H1 (cell line): ENCODE results near the gene PARD3. TPM values are rescaled to one million over a fixed set of nuclear protein-coding genes. Genes with fewer than 3 reads are reported as not detected.

Source experiments
- ATF2 ChIP-seq: IDR thresholded peaks from 2 replicates; pipeline ENCODE4 v1.6.1; 2012; ENCODE audit warnings: low read length, inconsistent platforms
- CHD1 ChIP-seq: IDR thresholded peaks from 2 replicates; pipeline ENCODE4 v1.6.1; 2012; ENCODE audit warnings: low read depth, low read length, improper control_type of control experiment
- GABPA ChIP-seq: IDR thresholded peaks from 2 replicates; pipeline ENCODE4 v1.6.1; 2011; ENCODE audit warnings: mild to moderate bottlenecking, low read length, moderate library complexity, borderline replicate concordance; ENCODE audit not compliant: insufficient read depth
- NRF1 ChIP-seq: IDR thresholded peaks from 2 replicates; pipeline ENCODE4 v1.6.1; 2011; ENCODE audit warnings: mild to moderate bottlenecking, low read depth, low read length, improper control_type of control experiment
- TAF7 ChIP-seq: optimal IDR thresholded peaks from 2 replicates; pipeline ENCODE3; 2011; ENCODE audit warnings: low read depth, mild to moderate bottlenecking, inconsistent platforms, low read length, moderate library complexity, borderline replicate concordance
- TCF12 ChIP-seq: IDR thresholded peaks from 2 replicates; pipeline ENCODE4 v1.6.1; 2011; ENCODE audit warnings: low read depth, mild to moderate bottlenecking, low read length
- polyA plus RNA-seq, 7 experiments: library from polyadenylated mRNA; depleted of rRNA in 3 of 7; stranded (reverse) in 5 of 7; unstranded in 2 of 7; fragments of >200 nt in 5 of 7; fragments of 200-250 nt in 2 of 7; gene quantifications; 1 replicate in 5 of 7; 2 replicates in 1 of 7; 4 replicates in 1 of 7; pipeline versions ENCODE4 v1.2.1 to v1.2.3, GENCODE V29; 2011 to 2013; ENCODE audit warnings: missing spikeins in 2 of 7, mixed read lengths in 2 of 7
- total RNA-seq: library from RNA; stranded (reverse); fragmentation: NEBNext Ultra II Directional; extraction: Animal tissue kit (Norgen Biotek cat#: 25700); gene quantifications from 2 replicates; pipeline ENCODE4 v1.2.1, GENCODE V29; 2021

Gene PARD3
- total and polyA plus RNA-seq, 2 of the 8 experiments (the other 6 are each of a cell fraction or from before 2014, with no cell fraction given): 19.7 to 49.1 TPM

DNA sequence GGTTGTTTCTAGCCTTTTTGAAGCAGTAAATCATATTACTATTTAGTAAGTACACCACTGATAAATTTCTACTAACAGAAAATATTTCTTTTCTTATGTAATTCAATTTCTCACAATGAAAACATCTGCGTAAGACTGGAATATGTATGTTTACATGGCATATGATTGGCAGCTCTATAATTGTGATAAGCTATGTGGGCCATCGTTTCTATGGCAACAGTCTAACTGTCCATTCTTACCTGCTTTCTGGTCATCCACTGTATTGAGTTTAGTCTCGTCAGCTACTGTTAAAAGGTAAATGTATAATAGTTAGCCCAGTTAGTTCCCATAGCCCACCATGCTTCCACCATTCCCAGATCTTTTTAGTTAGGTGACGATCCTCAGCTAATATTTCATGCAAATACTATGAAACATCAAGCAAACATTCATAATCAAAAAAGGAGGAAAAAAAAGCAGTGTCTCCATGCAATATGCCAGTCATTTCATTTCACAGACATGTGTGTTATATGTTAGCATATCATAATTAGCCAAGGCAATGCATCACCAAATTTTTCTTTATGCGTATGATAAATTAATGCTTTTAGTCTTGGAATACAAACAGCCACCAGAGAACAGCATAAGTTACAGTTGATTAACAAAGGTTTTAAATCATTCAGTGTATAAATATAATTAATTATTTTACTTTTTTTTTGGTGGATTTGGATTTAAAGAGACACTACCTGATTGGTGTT, 479.0 kb downstream of the PARD3 start (continued):
- TF ChIP-seq ATF2 (no peak), TCF12 (no peak), NRF1 (no peak), GABPA (no peak), CHD1 (no peak), TAF7 (no peak)
